ENCODE results near the gene JTB.

JTB gene

GRCh38 chr1:153957744-153958110 is 19.7 kb downstream of the JTB start:
- no peaks in the 10 kb centered on the region for H3K27me3 ChIP-seq (ENCODE audit: insufficient read depth, low read length)
- H3K4me3 ChIP-seq (ENCODE audit: low read length): peak overlapping the region; percentile 76
- H3K4me1 ChIP-seq (ENCODE audit: insufficient read depth, low read length): peaks cover 34% of the 10 kb centered on the region
- H3K9me3 ChIP-seq (ENCODE audit: low read length): no peaks in the 10 kb centered on the region
- H3K36me3 ChIP-seq (ENCODE audit: insufficient read depth, low read length): peaks cover 33% of the 10 kb centered on the region
- peak overlapping the region; percentile 52 for H2AFZ ChIP-seq (ENCODE audit: low read depth, low read length)

DNA sequence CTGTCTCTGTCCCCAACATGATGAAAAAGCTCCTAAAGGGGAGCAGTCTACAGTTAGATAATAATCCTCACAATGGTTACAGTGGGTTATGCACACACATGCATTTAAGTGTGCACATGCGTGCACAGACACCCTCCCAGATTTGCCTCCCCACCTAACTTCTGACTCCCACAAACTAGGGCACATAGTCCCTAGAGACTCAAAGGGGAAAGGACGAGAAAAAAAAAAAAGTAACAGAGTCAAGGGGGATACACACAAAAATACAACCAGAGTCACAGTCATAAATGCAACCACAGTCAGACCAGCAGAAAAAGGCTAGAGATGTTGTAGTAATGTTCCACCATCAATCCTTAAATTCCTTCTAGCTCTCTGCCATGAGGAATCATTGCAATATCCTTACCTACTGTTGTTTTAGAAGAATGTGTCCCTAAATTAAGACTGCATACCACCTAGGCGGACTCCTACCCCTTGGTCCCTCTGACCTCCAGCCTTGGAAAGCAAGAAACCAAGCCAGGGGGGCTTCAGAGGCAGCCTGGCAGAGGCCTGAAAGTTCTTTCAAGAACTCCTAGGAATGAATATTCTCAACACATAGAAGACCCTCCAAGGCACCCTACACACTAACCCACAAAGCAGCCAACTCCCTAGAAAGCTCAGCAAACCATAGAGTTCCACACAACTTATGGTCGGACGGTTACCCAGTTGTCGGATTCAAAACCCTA is 20.3 kb downstream of the JTB start:
- Histone ChIP-seq H3K9me3 (ENCODE audit: low read length) (no peaks in the 10 kb centered on the region), H3K4me1 (ENCODE audit: insufficient read depth, low read length) (peaks cover 29% of the 10 kb centered on the region), H3K36me3 (ENCODE audit: insufficient read depth, low read length) (peaks cover 39% of the 10 kb centered on the region), H3K27me3 (ENCODE audit: insufficient read depth, low read length) (no peaks in the 10 kb centered on the region), H2AFZ (ENCODE audit: low read depth, low read length) (no peak overlapping the region), H3K4me3 (ENCODE audit: low read length) (peak overlapping the region; percentile 76)

- Histone ChIP-seq H3K9me3 (ENCODE audit: low read length) (no peaks in the 10 kb centered on the region), H3K4me3 (ENCODE audit: low read length) (no peak overlapping the region), H3K4me1 (ENCODE audit: insufficient read depth, low read length) (peaks cover 19% of the 10 kb centered on the region), H2AFZ (ENCODE audit: low read depth, low read length) (no peak overlapping the region), H3K27me3 (ENCODE audit: insufficient read depth, low read length) (no peaks in the 10 kb centered on the region), H3K36me3 (ENCODE audit: insufficient read depth, low read length) (peaks cover 47% of the 10 kb centered on the region)
These were observed 22.6 kb downstream of the JTB start for GRCh38 chr1:153954826-153955225.

- Histone ChIP-seq H3K36me3 (ENCODE audit: insufficient read depth, low read length) (peaks cover 48% of the 10 kb centered on the region), H3K9me3 (ENCODE audit: low read length) (no peaks in the 10 kb centered on the region), H2AFZ (ENCODE audit: low read depth, low read length) (no peak overlapping the region), H3K27me3 (ENCODE audit: insufficient read depth, low read length) (no peaks in the 10 kb centered on the region), H3K4me1 (ENCODE audit: insufficient read depth, low read length) (peaks cover 19% of the 10 kb centered on the region), H3K4me3 (ENCODE audit: low read length) (no peak overlapping the region)
These were observed 23.6 kb downstream of the JTB start for GRCh38 chr1:153953859-153954365.

DNA sequence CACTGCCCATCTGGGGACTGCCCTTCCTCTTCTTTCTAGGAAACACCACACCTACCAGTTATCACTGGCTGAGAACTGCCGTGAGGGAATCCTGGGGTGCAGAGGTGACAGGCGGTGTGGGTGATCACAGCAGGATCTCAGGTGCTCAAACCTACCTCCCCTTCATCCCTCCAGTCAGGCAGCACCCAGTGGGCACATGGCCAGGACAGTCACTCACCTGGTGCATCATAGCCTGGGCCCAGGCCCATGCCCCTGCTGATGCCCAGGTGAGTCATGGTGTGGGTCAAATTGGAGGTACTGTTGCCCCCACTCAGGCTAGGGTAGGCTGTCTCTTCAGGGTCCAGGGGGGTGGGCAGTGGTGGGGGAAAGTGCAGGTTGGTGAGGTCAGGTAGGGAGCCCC is 25.7 kb downstream of the JTB start:
- Histone ChIP-seq H3K36me3 (ENCODE audit: insufficient read depth, low read length) (peaks cover 67% of the 10 kb centered on the region), H3K9me3 (ENCODE audit: low read length) (no peaks in the 10 kb centered on the region), H3K4me3 (ENCODE audit: low read length) (no peak overlapping the region), H2AFZ (ENCODE audit: low read depth, low read length) (no peak overlapping the region), H3K27me3 (ENCODE audit: insufficient read depth, low read length) (no peaks in the 10 kb centered on the region), H3K4me1 (ENCODE audit: insufficient read depth, low read length) (peaks cover 11% of the 10 kb centered on the region)

DNA sequence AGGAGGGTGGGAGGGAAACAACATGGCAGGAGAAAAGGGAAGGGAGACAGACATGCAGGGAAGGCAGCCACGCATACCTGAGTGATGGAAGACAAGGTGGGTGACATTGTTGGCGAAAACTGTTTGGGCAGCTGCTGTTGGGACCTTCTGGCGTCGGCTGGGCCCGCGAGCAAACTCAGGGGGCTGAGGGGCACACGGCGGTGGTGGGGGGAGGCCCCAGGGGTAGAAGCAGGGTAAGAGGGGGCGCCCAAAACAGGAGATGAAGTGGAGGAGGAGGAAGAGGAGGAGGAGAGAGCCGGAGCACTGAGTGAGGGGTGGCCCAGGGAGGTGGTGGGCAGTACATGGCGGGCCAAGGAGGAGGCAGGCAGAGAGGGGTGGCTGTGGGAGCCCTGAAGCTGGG is 26.3 kb downstream of the JTB start:
- peaks cover 7% of the 10 kb centered on the region for H3K4me1 ChIP-seq (ENCODE audit: insufficient read depth, low read length)
- H3K36me3 ChIP-seq (ENCODE audit: insufficient read depth, low read length): peaks cover 67% of the 10 kb centered on the region
- H3K4me3 ChIP-seq (ENCODE audit: low read length): no peak overlapping the region
- no peaks in the 10 kb centered on the region for H3K9me3 ChIP-seq (ENCODE audit: low read length)
- H3K27me3 ChIP-seq (ENCODE audit: insufficient read depth, low read length): no peaks in the 10 kb centered on the region
- no peak overlapping the region for H2AFZ ChIP-seq (ENCODE audit: low read depth, low read length)

- Histone ChIP-seq H3K4me3 (ENCODE audit: low read length) (peak within 1 kb of the TSS; percentile 63), H2AFZ (ENCODE audit: low read depth, low read length) (peak within 1 kb of the TSS; percentile 89), H3K4me1 (ENCODE audit: insufficient read depth, low read length) (peaks cover 16% of the 10 kb centered on the region), H3K9me3 (ENCODE audit: low read length) (no peaks in the 10 kb centered on the region), H3K27me3 (ENCODE audit: insufficient read depth, low read length) (no peaks in the 10 kb centered on the region), H3K36me3 (ENCODE audit: insufficient read depth, low read length) (peaks cover 62% of the 10 kb centered on the region)
These were observed 30.7 kb downstream of the JTB start, which contains the start of gene DENND4B for GRCh38 chr1:153946622-153947241. DENND4B (minus strand) TSS chr1:153946718; CDS start chr1:153944374, 2,344 bp downstream.

DNA sequence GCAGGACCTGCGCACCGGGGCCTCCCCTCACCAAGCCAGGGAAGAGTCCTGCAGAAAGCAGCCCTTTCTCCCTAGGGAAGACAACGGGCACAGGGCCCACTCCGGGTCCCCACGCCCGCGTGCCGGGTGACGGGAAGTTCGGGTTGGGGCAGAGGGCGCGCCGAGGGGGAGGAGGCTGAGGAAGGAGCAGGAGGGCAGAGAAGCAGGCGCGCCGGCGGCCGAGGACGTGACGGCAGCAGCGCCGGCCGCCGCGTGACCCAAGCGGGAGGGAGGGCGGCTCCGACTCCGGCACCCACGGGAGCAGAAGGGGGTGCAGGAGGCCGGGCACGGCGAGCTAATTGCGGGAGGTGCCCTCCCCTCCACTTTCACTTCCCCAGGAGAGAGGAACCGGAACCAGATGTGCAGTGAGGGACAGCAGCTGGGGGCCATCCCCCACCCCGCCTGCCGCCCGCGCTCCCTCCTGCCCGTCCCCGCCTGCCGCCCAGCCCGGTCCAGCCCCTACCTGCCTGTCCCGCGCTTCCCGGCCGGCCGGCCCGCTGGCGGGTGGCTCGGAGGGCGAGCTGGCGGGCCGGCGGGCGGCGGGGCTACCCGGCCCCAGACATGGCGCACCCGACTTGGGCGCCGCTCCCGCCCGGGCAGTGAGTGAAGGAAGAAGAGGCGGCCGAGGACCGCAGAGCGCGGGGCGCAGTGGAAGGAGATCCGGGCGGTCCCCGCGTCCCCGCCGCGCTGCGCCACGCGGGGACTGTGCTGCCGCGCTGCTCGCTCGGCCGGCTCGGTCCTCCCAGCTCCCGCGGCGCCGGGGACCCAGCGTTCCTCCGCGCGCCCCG is 31.5 kb downstream of the JTB start:
- Histone ChIP-seq H3K9me3 (ENCODE audit: low read length) (no peaks in the 10 kb centered on the region), H3K4me1 (ENCODE audit: insufficient read depth, low read length) (peaks cover 16% of the 10 kb centered on the region), H2AFZ (ENCODE audit: low read depth, low read length) (peak overlapping the region; percentile 89), H3K27me3 (ENCODE audit: insufficient read depth, low read length) (no peaks in the 10 kb centered on the region), H3K4me3 (ENCODE audit: low read length) (peak overlapping the region; percentile 63), H3K36me3 (ENCODE audit: insufficient read depth, low read length) (peaks cover 61% of the 10 kb centered on the region)

DNA sequence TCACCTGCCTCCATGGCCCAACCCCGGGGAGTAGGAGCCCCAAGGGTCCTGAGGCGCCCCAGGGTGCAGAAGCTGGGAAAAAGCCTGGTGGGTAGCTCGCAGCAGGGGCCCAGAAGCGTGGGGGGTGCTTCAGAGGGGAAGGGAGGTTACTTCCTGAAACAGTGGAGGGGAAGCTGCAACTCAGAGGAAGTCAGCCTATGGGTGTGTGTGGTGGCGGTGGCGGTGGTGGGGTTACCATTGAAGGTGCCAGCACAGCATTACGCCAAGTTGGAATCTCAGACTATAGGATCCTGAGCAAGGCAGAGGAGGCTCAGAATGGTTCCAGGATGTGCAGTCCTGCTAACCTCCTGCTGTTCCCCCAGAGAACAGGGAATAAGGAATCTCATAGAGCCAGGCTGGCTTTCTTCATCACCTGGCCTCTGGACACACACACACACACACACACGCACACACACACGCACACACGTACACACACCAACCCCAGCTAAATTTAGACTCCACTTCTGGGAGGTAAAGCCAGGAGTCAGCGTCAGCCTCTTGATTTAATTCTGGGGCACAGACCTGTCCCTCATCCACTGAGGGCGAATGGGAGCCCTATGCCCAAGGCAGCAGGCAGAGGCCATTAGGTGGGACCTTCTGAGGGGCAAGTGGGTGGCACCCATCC is 32.2 kb downstream of the JTB start:
- Histone ChIP-seq H3K4me1 (ENCODE audit: insufficient read depth, low read length) (peaks cover 16% of the 10 kb centered on the region), H3K9me3 (ENCODE audit: low read length) (no peaks in the 10 kb centered on the region), H3K36me3 (ENCODE audit: insufficient read depth, low read length) (peaks cover 61% of the 10 kb centered on the region), H3K27me3 (ENCODE audit: insufficient read depth, low read length) (no peaks in the 10 kb centered on the region), H3K4me3 (ENCODE audit: low read length) (peak overlapping the region; percentile 63), H2AFZ (ENCODE audit: low read depth, low read length) (no peak overlapping the region)

GRCh38 chr1:153944827-153945117 is 32.7 kb downstream of the JTB start:
- Histone ChIP-seq H3K27me3 (ENCODE audit: insufficient read depth, low read length) (no peaks in the 10 kb centered on the region), H3K4me3 (ENCODE audit: low read length) (no peak overlapping the region), H3K36me3 (ENCODE audit: insufficient read depth, low read length) (peaks cover 61% of the 10 kb centered on the region), H2AFZ (ENCODE audit: low read depth, low read length) (no peak overlapping the region), H3K4me1 (ENCODE audit: insufficient read depth, low read length) (peaks cover 16% of the 10 kb centered on the region), H3K9me3 (ENCODE audit: low read length) (no peaks in the 10 kb centered on the region)

GRCh38 chr1:153944005-153944826 is 33.3 kb downstream of the JTB start:
- Histone ChIP-seq H3K36me3 (ENCODE audit: insufficient read depth, low read length) (peaks cover 64% of the 10 kb centered on the region), H3K4me1 (ENCODE audit: insufficient read depth, low read length) (peaks cover 16% of the 10 kb centered on the region), H2AFZ (ENCODE audit: low read depth, low read length) (no peak overlapping the region), H3K9me3 (ENCODE audit: low read length) (no peaks in the 10 kb centered on the region), H3K27me3 (ENCODE audit: insufficient read depth, low read length) (no peaks in the 10 kb centered on the region), H3K4me3 (ENCODE audit: low read length) (no peak overlapping the region)
